GM12875 (cell line): ENCODE measurements around the gene ELF1.

Experiments
- H3K4me3 ChIP-seq: one replicate; pipeline ENCODE4 v1.5.1; 2011; ENCODE audit warnings: low read depth, low read length, control low read depth
- TF ChIP-seq, protein P1 (sequence below): IDR thresholded peaks from 2 replicates; pipeline ENCODE4 v1.5.1; 2011; ENCODE audit warnings: low read depth, mild to moderate bottlenecking, control low read depth, inconsistent platforms, low read length, moderate library complexity, borderline replicate concordance; ENCODE audit not compliant: insufficient read depth

ELF1 gene

DNA sequence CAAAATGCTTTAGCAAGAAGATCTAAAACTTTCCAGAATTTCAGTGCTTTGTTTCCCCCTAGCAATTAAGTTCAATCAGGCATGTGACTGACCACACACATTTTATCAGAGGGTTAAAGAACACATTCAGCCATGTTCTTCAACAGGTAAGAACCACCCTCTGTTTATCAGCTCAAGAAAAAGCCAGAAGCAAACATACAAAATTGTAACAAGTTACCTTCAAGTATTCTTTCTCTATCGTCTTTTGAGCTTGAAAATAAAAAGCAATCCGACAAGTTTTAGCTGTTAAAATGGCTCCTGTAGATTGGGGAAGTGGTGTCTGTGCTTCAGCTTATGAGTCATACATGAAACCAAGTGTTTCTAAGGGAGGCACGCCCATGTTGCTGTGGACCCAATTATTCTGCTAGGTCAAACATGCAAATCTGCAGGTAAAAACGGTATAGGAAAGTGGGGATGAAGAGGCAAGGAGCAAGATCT lies at the start of gene ELF1:
ELF1 (minus strand) TSS at position 306 of the 477 bp plus-strand sequence. CDS start 37,262 bp downstream, outside the sequence.
- TF ChIP-seq, protein P1, sequence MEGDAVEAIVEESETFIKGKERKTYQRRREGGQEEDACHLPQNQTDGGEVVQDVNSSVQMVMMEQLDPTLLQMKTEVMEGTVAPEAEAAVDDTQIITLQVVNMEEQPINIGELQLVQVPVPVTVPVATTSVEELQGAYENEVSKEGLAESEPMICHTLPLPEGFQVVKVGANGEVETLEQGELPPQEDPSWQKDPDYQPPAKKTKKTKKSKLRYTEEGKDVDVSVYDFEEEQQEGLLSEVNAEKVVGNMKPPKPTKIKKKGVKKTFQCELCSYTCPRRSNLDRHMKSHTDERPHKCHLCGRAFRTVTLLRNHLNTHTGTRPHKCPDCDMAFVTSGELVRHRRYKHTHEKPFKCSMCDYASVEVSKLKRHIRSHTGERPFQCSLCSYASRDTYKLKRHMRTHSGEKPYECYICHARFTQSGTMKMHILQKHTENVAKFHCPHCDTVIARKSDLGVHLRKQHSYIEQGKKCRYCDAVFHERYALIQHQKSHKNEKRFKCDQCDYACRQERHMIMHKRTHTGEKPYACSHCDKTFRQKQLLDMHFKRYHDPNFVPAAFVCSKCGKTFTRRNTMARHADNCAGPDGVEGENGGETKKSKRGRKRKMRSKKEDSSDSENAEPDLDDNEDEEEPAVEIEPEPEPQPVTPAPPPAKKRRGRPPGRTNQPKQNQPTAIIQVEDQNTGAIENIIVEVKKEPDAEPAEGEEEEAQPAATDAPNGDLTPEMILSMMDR = no peak
- H3K4me3 ChIP-seq = peak within 1 kb of the TSS; percentile 51

DNA sequence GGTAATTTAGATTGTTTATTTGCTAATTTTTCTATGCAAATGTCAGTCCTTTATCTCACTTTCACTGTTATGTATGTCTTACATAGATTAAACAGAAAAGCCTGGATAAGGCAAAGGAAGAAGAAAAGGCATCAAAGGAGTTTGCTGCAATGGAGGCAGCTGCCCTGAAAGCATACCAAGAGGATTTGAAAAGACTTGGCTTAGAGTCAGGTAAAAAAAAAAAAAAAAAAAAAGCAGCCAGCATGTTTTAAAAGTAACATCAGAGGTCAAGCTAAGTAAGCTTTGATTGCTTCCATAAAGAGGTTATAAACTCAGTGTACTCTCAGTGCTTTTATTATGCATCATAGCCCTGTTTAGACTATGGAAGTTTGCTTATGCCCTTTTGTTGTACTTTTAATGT lies 46.0 kb upstream of the ELF1 start:
- TF ChIP-seq, protein P1 = no peak
- no peak overlapping the region for H3K4me3 ChIP-seq

GRCh38 chr13:41064493-41064892 lies 45.4 kb upstream of the ELF1 start:
- TF ChIP-seq, protein P1 = no peak
- no peak overlapping the region for H3K4me3 ChIP-seq

- H3K4me3 ChIP-seq = peak overlapping the region; percentile 96
- TF ChIP-seq, protein P1 = no peak
Observed at GRCh38 chr13:41061914-41062837, 43.1 kb upstream of the ELF1 start.

GRCh38 chr13:41061075-41061913 lies 42.2 kb upstream of the ELF1 start, which contains the start of gene WBP4:
TSS of gene WBP4 (plus strand) at chr13:41061509. CDS start at chr13:41061674, 165 bp downstream.
- peak within 1 kb of the TSS; percentile 96 for H3K4me3 ChIP-seq
- TF ChIP-seq, protein P1 = no peak

GRCh38 chr13:41060724-41061074 lies 41.6 kb upstream of the ELF1 start:
- peak overlapping the region; percentile 96 for H3K4me3 ChIP-seq
- TF ChIP-seq, protein P1 = no peak
